HG02588 (cell line): Measurements from ENCODE around the gene SCAMP4.
"Not testable (repeated sequence)": the region's sequence is repeated elsewhere in the genome, so short reads cannot be mapped to it uniquely, and the experiment has no call there.

Experiments used
- ATAC-seq: cut with Tn5 transposase; IDR thresholded peaks from one replicate; pipeline ENCODE4 v1.9.1; 2021; ENCODE audit warnings: mild to moderate bottlenecking, moderate library complexity; ENCODE audit not compliant: unreplicated experiment

SCAMP4 gene

DNA sequence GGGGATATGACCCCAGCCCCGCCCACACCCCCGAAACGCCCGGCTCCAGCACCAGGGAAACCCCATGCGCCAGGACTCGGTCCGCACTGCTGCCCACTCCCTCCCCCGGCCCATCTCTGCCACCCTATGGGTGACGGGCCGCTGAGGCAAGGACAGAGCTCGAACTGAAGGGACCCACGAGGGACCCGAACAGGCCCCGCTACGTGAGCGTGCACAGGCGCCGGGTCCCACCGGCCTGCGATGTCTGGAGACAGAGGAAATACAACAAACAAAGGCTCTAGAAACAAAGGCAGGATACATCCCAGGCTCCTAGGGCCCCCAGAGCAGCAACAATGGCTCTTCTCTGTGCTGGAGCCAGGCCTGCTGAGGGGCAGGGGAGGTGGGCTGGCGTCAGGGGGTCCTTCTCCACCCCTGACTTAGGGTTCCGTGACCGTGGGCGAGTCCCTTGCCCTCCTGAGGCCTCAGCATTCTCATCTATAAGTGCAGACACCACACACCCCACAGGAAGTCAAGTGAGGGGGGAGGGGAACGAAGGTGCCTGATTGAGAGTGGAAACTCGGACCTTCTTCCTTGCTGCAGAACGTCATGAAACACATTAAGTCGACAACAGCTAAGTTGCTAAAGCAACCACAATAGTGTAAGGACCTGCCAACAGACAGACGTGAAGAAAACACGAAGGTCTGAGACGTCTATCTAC is 23.0 kb upstream of the SCAMP4 start:
- no peak for ATAC-seq

DNA sequence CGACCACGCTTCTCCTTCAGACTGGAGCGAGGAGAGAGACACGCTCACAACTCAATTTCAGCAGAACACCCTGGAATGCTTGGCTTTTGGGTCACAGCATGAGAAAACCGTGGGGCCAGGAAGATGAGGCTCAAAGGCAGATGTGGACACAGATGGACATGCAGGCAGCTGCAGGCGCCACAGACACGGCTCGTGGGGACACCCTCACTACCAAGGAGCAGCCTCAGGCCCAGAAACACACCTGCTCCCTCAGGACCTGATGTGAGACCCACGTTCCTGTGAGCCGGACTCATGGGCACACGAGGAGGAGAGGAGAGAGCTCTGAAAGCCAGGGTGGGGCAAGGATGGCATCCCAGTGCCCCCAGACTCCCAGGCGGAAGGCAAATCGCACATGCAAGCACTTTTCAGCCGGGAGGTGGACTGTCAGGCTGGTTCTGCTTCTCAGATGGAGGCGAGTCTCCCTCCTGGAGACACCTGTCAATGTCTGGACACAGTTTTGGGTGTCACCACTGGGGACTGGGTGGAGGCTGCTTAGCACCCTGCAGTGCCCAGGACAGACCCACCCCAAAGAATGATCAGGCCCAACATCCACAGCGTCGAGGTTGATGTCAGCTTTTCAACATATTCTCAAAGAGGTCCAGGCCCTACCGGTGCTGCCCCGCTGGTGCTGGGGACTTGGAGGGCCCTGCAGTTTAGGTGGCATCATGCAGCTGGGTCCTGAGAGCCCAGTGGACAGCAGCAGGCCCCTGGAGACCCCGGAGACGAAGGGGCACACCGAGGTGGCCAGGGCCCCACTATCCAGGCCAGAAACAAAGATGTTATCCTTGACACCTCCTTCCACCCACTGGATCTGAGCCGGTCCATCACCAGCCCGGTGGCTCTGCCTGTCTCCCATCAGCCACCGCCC is 22.2 kb upstream of the SCAMP4 start:
- no peak for ATAC-seq

DNA sequence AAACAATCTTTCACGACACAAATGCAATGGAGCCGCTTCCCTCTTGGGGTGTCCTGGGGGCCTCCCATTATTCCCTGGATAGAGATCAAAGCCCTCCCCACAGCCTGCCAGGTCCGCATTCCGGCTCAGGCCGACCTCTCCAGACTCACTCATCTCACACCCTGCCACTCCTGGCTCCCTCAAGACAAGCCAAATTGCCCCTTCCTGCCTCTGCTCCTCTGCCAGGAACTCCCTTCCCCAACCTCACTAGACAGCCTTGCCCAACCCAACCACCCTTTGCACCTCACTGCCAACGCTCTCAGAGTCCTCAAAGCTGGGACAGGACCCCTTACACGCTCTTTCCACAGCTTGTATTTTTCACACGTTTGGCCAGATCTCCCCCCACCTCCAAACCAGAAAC is 21.4 kb upstream of the SCAMP4 start:
- no peak for ATAC-seq

DNA sequence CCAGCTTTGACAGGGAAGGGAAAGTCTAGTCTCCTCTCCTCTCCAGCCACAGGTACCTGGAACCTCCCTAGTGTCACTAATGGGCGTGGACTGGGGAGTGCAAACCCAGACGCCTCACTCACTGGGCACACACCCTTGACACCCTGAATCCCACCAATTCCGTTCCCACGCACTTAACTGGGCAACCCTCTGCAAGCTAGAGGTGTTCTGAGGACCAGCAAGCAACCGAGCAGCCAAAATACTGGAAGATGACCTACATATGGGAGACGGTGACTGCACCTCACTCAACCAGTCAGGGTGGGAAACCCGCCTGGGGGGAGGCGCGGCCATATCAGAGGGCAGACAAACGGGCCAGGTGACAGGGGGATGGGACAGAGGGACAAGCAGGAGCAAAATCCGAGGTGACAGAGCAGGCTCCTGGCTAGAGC is 20.9 kb upstream of the SCAMP4 start:
- no peak for ATAC-seq

DNA sequence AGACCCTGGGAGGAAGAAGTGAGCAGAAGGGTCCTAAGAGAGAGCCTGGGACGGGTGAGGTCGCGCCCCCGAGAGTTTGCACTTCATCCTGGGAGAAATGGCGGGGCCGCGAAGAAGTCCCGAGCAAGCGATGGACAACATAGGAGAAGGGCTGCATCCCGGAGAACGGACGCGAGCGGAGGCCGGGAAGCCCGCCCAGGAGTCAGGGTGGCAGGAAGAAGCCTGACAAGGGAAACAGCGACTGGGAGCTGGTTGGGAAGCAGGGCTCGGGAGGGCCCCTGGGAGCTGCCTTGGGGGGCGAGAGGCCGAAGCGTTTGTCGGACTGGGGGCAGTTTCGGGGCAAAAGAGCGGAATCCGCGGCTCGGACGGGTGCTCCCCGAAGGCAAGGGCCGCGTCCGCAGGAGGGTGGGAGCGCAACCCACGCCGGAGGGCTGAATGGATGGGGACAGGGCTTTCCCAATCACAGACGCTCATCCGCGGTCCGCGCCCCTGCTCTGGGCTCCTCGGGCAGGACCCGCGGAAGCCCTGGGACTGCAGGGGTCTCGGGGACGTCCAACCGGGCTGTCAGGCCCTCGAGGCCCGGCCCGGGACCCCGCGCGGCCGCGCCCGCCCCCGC is 20.4 kb upstream of the SCAMP4 start:
- peak; percentile 13 for ATAC-seq

DNA sequence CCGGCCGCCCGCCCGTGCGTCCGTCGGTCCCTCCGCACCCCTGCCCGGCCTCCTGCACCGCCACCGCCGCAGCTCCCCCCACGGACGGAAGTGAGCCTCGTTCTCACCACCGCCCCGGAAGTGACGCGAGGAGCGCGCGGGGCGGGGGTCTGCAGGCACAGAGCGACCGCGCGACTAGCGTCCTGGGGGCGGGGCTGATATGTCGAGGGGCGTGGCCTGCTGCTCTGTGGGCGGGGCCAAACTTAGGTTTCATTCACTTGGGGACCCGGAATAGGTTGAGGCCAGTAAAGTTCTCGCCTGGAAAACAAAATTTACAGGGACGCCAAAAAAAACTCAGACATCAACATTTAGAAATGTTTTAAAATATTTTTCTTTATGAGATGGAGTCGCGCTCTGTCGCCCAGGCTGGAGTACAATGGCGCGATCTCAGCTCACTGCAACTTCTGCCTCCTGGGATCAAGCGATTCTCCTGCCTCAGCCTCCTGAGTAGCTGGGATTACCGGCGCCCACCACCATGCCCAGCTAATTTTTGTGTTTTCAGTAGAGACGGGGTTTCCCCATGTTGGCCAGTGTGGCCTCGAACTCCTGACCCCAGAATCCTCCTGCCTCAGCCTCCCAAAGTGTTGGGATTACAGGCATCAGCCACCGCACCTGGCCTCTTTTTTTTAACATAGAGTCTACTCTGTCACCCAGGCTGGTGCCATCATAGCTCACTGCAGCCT is 19.6 kb upstream of the SCAMP4 start, which contains the start of gene ABHD17A:
Gene ABHD17A, minus strand, starts transcription at position 99 of the 722 bp plus-strand sequence. CDS start 3,930 bp downstream, outside the sequence.
- peak; percentile 87 for ATAC-seq

DNA sequence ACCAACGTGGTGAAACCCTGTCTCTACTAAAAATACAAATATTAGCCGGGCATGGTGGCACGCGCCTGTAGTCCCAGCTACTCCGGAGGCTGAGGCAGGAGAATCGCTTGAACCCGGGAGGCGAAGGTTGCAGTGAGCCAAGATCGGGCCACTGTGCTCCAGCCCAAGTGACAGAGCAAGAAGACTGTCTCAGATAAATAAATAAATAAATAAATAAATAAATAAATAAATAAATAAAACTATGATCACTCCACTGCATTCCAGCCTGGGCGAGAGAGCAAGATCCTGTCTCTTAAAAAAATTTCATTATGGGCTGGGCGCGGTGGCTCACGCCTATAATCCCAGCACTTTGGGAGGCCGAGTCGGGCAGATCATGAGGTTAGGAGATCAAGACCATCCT is 18.8 kb upstream of the SCAMP4 start:
- not testable (repeated sequence) for ATAC-seq

DNA sequence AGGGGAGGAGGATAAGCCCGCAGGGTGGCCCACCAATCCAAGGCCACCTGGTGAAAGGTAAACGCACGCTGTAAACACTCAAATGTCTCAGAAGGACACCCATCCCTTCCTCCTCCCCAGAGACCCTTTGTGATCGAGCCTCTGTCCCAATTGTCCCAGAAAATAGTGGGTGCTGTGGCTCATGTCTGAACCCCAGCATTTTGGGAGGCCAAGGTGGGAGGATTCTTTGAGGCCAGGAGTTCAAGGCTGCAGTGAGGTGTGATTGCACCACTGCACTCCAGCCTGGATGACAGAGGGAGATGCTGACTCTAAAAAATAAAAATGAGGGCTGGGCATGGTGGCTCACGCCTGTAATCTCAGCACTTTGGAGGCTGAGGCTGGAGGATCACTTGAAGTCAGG is 16.8 kb upstream of the SCAMP4 start:
- no peak for ATAC-seq

DNA sequence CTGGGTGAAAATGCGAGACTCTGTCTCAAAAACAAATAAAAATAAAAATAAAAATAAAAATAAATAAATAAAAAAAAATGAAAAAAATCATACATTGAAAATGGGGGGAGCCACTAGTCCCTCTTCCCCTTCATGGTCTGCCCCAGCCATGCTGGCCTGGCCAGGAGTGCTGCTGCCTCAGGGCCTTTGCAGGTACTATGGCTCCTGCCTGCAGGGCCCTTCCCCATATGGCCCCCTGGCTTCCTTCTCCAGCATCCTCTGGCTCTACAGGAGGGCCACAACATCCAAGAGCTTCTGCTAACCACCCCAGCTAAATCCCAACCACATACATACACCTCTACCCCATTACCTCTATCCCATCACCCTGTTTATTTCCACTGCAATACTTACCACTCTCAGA is 15.3 kb upstream of the SCAMP4 start:
- no peak for ATAC-seq

DNA sequence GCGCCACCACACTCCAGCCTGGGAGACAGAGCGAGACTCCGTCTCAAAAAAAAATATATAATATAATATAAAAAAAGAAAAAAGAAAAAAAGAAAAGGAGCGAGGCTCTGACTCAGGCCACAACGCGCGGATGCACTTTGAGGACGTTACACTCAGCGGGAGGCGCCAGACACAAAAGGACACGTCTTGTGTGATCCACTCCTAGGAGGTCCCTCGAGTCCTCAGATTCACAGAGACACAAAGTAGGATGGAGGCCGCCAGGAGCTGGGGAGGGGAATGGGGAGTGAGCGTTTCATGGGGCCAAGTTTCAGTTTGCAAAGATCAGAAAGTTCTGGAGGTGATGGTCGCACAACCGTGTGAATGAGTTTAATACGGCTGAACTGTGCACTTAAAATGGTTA is 11.4 kb upstream of the SCAMP4 start:
- ATAC-seq, result no peak

DNA sequence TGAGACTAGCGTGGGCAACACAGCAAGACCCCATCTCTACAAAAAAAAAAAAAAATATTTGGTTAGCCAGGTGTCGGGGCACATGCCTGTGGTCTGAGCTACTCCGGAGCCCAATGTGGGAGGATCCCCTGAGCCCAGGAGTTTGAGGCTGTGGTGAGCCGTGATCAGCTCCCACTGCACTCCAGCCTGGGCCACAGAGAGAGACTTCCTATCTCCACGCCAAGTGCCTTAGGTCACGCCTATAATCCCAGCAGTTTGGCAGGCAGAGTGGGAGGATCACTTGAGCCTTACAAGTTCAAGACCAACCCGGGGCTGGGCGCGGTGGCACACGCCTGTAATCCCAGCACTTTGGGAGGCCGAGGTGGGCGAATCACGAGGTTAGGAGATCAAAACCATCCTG is 8.7 kb upstream of the SCAMP4 start:
- ATAC-seq, result no peak

DNA sequence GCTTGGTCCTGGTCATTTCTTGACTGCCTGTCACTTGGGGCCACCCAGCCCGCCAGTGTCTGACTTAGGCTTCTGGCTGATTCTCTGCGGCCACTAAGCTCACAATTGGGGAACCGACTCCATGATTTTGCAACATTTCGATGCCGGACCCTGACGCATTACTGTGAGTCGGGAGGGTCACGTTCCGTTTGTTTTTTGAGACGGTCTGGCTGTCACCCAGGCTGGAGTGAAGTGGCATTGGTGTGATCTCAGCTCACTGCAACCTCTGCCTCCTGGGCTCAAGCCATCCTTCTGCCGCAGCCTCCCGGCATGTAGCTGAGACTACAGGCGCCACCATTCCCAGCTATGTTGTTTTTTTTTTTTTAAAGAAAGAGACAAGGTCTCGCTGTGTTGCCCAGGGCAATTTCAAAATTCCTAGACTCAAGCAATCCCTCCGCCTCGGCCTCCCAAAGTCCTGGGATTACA is 3.2 kb upstream of the SCAMP4 start:
- no peak for ATAC-seq

DNA sequence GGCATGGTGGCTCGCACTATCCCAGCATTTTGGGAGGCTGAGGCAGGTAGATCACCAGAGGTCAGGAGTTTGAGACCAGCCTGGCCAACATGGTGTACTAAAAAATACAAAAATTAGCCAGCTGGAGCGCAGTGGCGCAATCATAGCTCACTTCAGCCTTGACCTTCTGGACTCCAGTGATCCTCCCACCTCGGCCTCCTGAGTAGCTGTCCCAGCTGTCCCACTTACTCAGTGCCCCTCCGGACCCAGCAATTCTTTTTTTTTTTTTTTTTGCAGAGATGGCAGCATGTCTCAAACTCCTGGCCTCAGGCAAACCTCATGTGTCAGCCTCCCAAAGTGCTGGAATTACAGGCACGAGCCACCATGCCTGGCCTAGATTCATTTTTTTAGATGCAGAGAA is 2.3 kb upstream of the SCAMP4 start:
- no peak for ATAC-seq

DNA sequence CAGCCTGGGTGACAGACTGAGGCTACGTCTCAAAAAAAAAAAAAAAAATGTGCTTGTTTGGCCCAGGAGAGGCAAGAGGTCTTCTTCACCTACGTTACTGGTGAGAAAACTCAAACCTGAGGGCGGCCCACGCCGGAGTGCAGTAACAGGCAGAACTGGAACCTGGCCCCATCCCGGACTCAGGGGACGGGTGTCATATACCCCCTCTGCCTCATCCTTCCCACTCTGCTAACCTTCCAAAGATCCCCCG is 414 bp upstream of the SCAMP4 start:
- ATAC-seq, result no peak

DNA sequence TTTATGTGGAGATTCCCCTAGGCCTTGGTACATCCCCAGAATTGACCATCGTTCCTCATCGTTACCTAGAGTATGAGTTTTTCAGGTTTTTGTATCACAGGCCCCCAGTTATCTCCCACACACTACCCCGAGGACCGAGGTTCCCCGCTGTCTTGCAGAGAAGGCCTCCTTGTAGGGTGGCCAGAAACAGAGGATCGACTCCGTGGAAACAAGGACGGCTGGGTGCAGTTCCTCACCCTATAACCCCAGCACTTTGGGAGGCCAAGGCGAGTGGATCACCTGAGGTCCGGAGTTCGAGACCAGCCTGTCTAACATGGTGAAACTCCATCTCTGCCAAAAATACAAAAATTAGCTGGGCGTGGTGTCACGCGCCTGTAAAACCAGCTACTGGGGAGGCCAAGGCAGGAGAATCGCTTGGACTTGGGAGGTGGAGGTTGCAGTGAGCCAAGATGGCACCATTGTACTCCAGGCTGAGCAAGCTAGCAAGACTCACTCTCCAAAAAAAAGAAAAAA is 720 bp downstream of the SCAMP4 start:
- ATAC-seq, result no peak

DNA sequence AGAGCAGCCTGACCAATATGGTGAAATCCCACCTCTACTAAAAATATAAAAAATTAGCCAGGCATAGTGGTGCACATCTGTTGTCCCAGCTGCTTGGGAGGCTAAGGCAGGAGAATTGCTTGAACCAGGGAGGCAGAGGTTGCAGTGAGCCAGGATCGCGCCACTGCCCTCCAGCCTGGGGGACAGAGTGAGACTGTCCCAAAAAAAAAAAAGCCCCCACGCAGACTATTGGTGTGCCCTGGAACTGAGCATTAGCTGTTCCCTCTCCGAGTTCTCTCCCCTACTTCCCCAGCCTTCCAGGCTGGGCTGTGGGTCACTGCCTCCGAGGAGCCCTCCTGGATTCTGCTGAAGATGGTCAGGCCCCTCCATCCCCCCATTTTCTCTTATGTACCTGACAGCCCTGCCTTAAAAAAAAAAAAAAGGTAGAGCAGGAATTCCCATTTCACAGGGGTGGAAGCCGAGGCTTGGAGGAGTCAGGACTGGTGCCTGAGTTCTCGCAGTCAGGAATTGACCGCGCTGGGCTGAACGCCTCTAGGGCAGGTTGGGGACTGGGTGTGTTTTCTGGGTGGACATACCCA is 1.9 kb downstream of the SCAMP4 start:
- no peak for ATAC-seq

DNA sequence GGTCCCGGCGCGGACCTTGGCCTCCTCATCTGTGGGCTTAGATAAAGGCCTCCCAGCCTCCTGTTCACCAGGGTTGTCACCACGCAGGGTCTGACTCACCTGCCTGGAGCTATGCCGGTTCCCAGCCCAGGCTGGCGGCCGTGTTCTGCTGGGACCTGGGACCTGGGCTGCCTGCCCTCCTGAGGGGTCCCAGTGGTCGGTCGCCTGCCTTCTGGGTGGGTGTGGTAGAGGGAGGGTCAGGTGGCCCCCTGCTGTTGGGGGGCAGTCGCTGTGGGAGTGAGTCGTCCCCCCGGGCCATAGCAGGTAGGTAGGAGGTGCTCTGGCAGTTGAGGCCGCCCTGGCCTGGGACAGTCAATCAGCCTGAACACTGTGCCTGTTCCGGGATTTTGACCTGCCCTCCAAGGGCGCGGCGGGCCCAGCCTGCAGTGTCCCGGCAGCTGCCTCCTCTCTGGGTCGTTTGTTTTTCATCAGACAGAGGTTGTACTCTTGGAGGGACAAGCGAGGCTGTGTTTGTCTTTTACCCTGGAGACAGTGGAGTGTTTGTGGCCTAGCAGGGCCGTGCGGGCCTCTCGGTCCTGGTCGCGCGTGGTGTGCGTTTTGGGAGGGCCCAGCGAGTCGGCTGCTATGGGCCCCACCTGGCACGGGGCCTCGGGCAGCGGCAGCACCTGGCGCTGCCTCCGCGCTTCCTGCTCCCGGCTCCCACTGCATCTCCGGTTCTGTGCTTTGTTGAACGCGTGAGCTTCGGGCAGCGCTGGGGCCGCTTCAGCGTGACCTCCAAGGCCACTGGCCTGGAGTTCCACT is 2.6 kb downstream of the SCAMP4 start:
- no peak for ATAC-seq

DNA sequence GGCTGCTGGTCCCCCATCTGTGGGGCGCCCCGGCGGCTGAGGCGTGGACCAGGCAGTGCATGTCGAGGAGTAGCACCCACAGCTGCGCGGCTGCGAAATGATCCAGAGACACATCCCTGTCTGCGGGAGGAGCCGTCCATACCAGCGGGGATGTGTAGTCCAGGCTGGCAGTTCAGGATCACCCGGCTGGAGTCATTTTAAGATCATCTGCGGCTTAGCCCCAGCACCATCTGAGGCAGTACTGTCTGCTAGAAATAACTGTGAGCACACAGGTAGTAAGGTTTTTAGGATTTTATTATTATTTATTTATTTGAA is 3.1 kb downstream of the SCAMP4 start:
- no peak for ATAC-seq

DNA sequence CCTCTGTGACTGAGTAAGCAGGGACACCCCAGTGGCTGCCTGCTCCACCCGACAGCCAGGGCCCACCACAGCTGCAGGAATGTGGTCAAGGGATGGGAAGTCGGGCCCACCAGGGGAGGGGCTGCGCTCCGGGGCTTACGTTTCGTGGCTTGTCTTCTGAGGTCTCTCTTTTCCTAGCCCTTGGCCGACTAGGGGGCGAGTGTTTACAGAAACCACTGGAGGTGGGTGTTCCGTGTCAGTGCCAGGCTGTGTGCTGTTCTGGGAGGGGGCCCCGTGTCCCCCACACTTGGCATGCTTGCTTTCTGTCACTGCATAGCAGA is 4.5 kb downstream of the SCAMP4 start:
- no peak for ATAC-seq

DNA sequence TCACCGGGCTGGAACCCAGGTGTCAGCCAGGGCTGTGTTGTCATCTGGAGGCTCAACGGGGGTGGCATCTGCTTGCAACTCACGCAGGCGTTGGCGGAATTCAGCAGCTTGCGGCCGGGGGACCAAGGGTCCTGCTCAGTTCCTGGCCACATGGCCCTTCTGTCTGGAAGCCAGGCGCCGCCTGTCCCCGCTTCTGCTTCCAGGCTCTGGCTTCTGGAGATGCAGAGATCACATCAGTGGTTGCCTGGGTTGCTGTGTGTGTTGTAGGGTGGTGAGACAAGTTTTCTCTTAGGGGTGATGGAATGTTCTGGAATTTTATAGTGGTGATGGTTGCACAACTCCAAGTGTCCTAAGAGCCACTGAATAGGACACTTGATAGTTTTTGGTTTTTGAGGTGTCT is 5.0 kb downstream of the SCAMP4 start:
- ATAC-seq, result no peak
